HUES48 (cell line): ENCODE results near the gene TMUB1.
A peak's percentile ranks its signal among the peaks of the same experiment; 100 is the strongest.

ENCODE experiments used
- H3K27ac ChIP-seq: one replicate; pipeline ENCODE4 v1.7.0; 2013; ENCODE audit warnings: low read depth, low read length, inconsistent platforms
- H3K27me3 ChIP-seq: 2 replicates; pipeline ENCODE4 v1.6.1; 2013; ENCODE audit warnings: mild to moderate bottlenecking, low read length; ENCODE audit not compliant: control insufficient read depth, insufficient read depth
- H3K36me3 ChIP-seq: 2 replicates; pipeline ENCODE4 v1.6.1; 2013; ENCODE audit warnings: low read length; ENCODE audit not compliant: control insufficient read depth, insufficient read depth
- H3K4me1 ChIP-seq: 2 replicates; pipeline ENCODE4 v1.6.1; 2013; ENCODE audit warnings: mild to moderate bottlenecking, low read length; ENCODE audit not compliant: control insufficient read depth, insufficient read depth
- H3K4me3 ChIP-seq: 2 replicates; pipeline ENCODE4 v1.5.1; 2013; ENCODE audit warnings: mild to moderate bottlenecking, low read depth, low read length
- H3K9ac ChIP-seq: 2 replicates; pipeline ENCODE4 v1.6.1; 2013; ENCODE audit warnings: mild to moderate bottlenecking, low read depth, low read length, moderate library complexity
- H3K9me3 ChIP-seq: 2 replicates; pipeline ENCODE4 v1.6.1; 2013; ENCODE audit warnings: low read length; ENCODE audit not compliant: control insufficient read depth, insufficient read depth

TMUB1 gene

GRCh38 chr7:151081170-151082101, 1.9 kb downstream of the TMUB1 start:
- peak overlapping the region; percentile 81 for H3K27ac ChIP-seq
- peaks cover 37% of the 10 kb centered on the region for H3K4me1 ChIP-seq
- peak overlapping the region; percentile 95 for H3K4me3 ChIP-seq
- peaks cover 14% of the 10 kb centered on the region for H3K27me3 ChIP-seq
- no peaks in the 10 kb centered on the region for H3K9me3 ChIP-seq
- no peaks in the 10 kb centered on the region for H3K36me3 ChIP-seq
- H3K9ac ChIP-seq, result no peak overlapping the region

GRCh38 chr7:151080522-151081169, 2.6 kb downstream of the TMUB1 start, which contains the start of gene FASTK:
Gene FASTK, minus strand, starts transcription at chr7:151080809. Its CDS starts 43 bp downstream, at chr7:151080766.
- Histone ChIP-seq H3K9me3 (no peaks in the 10 kb centered on the region), H3K36me3 (peaks cover 6% of the 10 kb centered on the region; the same call in 1 of the 2 replicates), H3K9ac (peak within 1 kb of the TSS; percentile 91), H3K27ac (peak within 1 kb of the TSS; percentile 81), H3K4me1 (peaks cover 37% of the 10 kb centered on the region), H3K27me3 (peaks cover 14% of the 10 kb centered on the region), H3K4me3 (peak within 1 kb of the TSS; percentile 95)

- Histone ChIP-seq H3K4me1 (peaks cover 32% of the 10 kb centered on the region), H3K9ac (peak overlapping the region; percentile 91), H3K27ac (peak overlapping the region; percentile 81), H3K9me3 (no peaks in the 10 kb centered on the region), H3K36me3 (peaks cover 10% of the 10 kb centered on the region), H3K27me3 (peaks cover 12% of the 10 kb centered on the region), H3K4me3 (peak overlapping the region; percentile 95)
These were observed 3.2 kb downstream of the TMUB1 start for GRCh38 chr7:151080067-151080521.

- Histone ChIP-seq H3K9me3 (no peaks in the 10 kb centered on the region), H3K9ac (peak overlapping the region; percentile 91; the same call in 1 of the 2 replicates), H3K4me3 (peak overlapping the region; percentile 95), H3K27ac (no peak overlapping the region), H3K36me3 (peaks cover 17% of the 10 kb centered on the region), H3K4me1 (peaks cover 29% of the 10 kb centered on the region), H3K27me3 (peaks cover 6% of the 10 kb centered on the region; the same call in 1 of the 2 replicates)
These were observed 3.9 kb downstream of the TMUB1 start for GRCh38 chr7:151079199-151079910.

- H3K4me3 ChIP-seq, result 0 out of 2 replicates have a peak overlapping the region, but pooled peaks have one; percentile 20
- no peaks in the 10 kb centered on the region for H3K9me3 ChIP-seq
- no peak overlapping the region for H3K9ac ChIP-seq
- peaks cover 26% of the 10 kb centered on the region for H3K4me1 ChIP-seq
- H3K36me3 ChIP-seq, result peaks cover 26% of the 10 kb centered on the region
- H3K27ac ChIP-seq, result no peak overlapping the region
- no peaks in the 10 kb centered on the region for H3K27me3 ChIP-seq
These were observed 4.9 kb downstream of the TMUB1 start for GRCh38 chr7:151078233-151079040.

GRCh38 chr7:151077705-151078232, 5.5 kb downstream of the TMUB1 start:
- peaks cover 26% of the 10 kb centered on the region for H3K4me1 ChIP-seq
- peaks cover 32% of the 10 kb centered on the region for H3K36me3 ChIP-seq
- no peak overlapping the region for H3K9ac ChIP-seq
- no peaks in the 10 kb centered on the region for H3K27me3 ChIP-seq
- no peak overlapping the region for H3K4me3 ChIP-seq
- no peak overlapping the region for H3K27ac ChIP-seq
- H3K9me3 ChIP-seq, result no peaks in the 10 kb centered on the region

- no peak overlapping the region for H3K27ac ChIP-seq
- H3K36me3 ChIP-seq, result peaks cover 38% of the 10 kb centered on the region
- no peaks in the 10 kb centered on the region for H3K9me3 ChIP-seq
- H3K9ac ChIP-seq, result no peak overlapping the region
- H3K4me3 ChIP-seq, result no peak overlapping the region
- H3K4me1 ChIP-seq, result peaks cover 20% of the 10 kb centered on the region
- H3K27me3 ChIP-seq, result no peaks in the 10 kb centered on the region
These were observed 6.2 kb downstream of the TMUB1 start for GRCh38 chr7:151076863-151077704.

GRCh38 chr7:151075978-151076426, 7.3 kb downstream of the TMUB1 start:
- Histone ChIP-seq H3K4me3 (no peak overlapping the region), H3K36me3 (peaks cover 49% of the 10 kb centered on the region), H3K4me1 (peaks cover 13% of the 10 kb centered on the region), H3K27me3 (no peaks in the 10 kb centered on the region), H3K9me3 (no peaks in the 10 kb centered on the region), H3K27ac (no peak overlapping the region), H3K9ac (no peak overlapping the region)

GRCh38 chr7:151075662-151075971, 7.7 kb downstream of the TMUB1 start:
- peaks cover 13% of the 10 kb centered on the region for H3K4me1 ChIP-seq

More at GRCh38 chr7:151075662-151075971, 7.7 kb downstream of the TMUB1 start:
- Histone ChIP-seq H3K9ac (no peak overlapping the region), H3K27me3 (no peaks in the 10 kb centered on the region), H3K36me3 (peaks cover 53% of the 10 kb centered on the region), H3K27ac (no peak overlapping the region), H3K4me3 (no peak overlapping the region), H3K9me3 (no peaks in the 10 kb centered on the region)
